ENCODE results near the gene PITPNM2.

PITPNM2 gene

GRCh38 chr12:123171967-123172366 lies 21.1 kb upstream of the PITPNM2 start:
- no peak overlapping the region for H3K4me3 ChIP-seq (ENCODE audit: severe bottlenecking)
- H3K4me1 ChIP-seq (ENCODE audit: insufficient read depth, poor library complexity, severe bottlenecking) = no peaks in the 10 kb centered on the region
- no peak for DNase-seq (ENCODE audit: low spot score)
- no peak for TF ChIP-seq CTCF (IDR thresholded peaks at IDR 0.05; ENCODE audit: poor library complexity, severe bottlenecking)
- no peaks in the 10 kb centered on the region for H3K27me3 ChIP-seq (ENCODE audit: insufficient read depth, poor library complexity, severe bottlenecking)
- no peaks in the 10 kb centered on the region for H3K9me3 ChIP-seq (ENCODE audit: severe bottlenecking)
- H3K36me3 ChIP-seq (ENCODE audit: low read depth) = peaks cover 32% of the 10 kb centered on the region
- H3K27ac ChIP-seq (ENCODE audit: poor library complexity, severe bottlenecking) = no peak overlapping the region
- ATAC-seq (ENCODE audit: low read depth) = no peak

- no peaks in the 10 kb centered on the region for H3K9me3 ChIP-seq (ENCODE audit: severe bottlenecking)
- ATAC-seq (ENCODE audit: low read depth) = no peak
- peaks cover 11% of the 10 kb centered on the region for H3K4me1 ChIP-seq (ENCODE audit: insufficient read depth, poor library complexity, severe bottlenecking)
- H3K27ac ChIP-seq (ENCODE audit: poor library complexity, severe bottlenecking) = no peak overlapping the region
- TF ChIP-seq CTCF (IDR thresholded peaks at IDR 0.05; ENCODE audit: poor library complexity, severe bottlenecking) = no peak
- no peak for DNase-seq (ENCODE audit: low spot score)
- no peak overlapping the region for H3K4me3 ChIP-seq (ENCODE audit: severe bottlenecking)
- H3K27me3 ChIP-seq (ENCODE audit: insufficient read depth, poor library complexity, severe bottlenecking) = no peaks in the 10 kb centered on the region
- H3K36me3 ChIP-seq (ENCODE audit: low read depth) = peaks cover 33% of the 10 kb centered on the region
Measured at GRCh38 chr12:123167329-123167728, 16.4 kb upstream of the PITPNM2 start.

GRCh38 chr12:123165537-123165936 lies 14.6 kb upstream of the PITPNM2 start:
- Histone ChIP-seq H3K27me3 (ENCODE audit: insufficient read depth, poor library complexity, severe bottlenecking) (no peaks in the 10 kb centered on the region), H3K36me3 (ENCODE audit: low read depth) (peaks cover 45% of the 10 kb centered on the region), H3K27ac (ENCODE audit: poor library complexity, severe bottlenecking) (no peak overlapping the region), H3K4me3 (ENCODE audit: severe bottlenecking) (no peak overlapping the region), H3K4me1 (ENCODE audit: insufficient read depth, poor library complexity, severe bottlenecking) (peaks cover 11% of the 10 kb centered on the region), H3K9me3 (ENCODE audit: severe bottlenecking) (no peaks in the 10 kb centered on the region)
- ATAC-seq (ENCODE audit: low read depth) (no peak), DNase-seq (ENCODE audit: low spot score) (no peak)
- no peak for TF ChIP-seq CTCF (IDR thresholded peaks at IDR 0.05; ENCODE audit: poor library complexity, severe bottlenecking)

- no peak for TF ChIP-seq CTCF (IDR thresholded peaks at IDR 0.05; ENCODE audit: poor library complexity, severe bottlenecking)
- no peak overlapping the region for H3K27ac ChIP-seq (ENCODE audit: poor library complexity, severe bottlenecking)
- DNase-seq (ENCODE audit: low spot score) (no peak), ATAC-seq (ENCODE audit: low read depth) (no peak)
- H3K27me3 ChIP-seq (ENCODE audit: insufficient read depth, poor library complexity, severe bottlenecking) = no peaks in the 10 kb centered on the region
- H3K4me1 ChIP-seq (ENCODE audit: insufficient read depth, poor library complexity, severe bottlenecking) = peaks cover 11% of the 10 kb centered on the region
- no peaks in the 10 kb centered on the region for H3K9me3 ChIP-seq (ENCODE audit: severe bottlenecking)
- no peak overlapping the region for H3K4me3 ChIP-seq (ENCODE audit: severe bottlenecking)
- peaks cover 50% of the 10 kb centered on the region for H3K36me3 ChIP-seq (ENCODE audit: low read depth)
Measured at GRCh38 chr12:123164710-123165261, 13.9 kb upstream of the PITPNM2 start.

DNA sequence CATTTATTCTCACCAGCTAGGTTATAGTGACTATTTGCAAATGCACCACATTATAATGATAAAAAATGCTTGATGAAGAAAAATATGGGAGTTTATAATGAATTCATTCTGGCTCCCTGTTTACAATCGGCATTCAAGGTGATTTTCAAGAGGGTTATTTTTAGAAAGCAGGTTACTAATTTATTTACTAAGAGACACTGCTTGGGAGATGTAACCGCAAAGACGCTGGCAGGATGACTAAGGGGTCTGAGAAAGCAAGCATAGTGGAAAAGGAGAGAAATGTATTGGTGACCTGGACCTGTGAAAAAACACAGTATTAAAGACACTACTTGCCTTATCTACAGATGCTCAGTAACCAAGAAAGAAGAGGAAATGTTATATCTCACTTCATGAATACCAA lies 13.3 kb upstream of the PITPNM2 start:
- Histone ChIP-seq H3K36me3 (ENCODE audit: low read depth) (peaks cover 53% of the 10 kb centered on the region), H3K27me3 (ENCODE audit: insufficient read depth, poor library complexity, severe bottlenecking) (no peaks in the 10 kb centered on the region), H3K4me1 (ENCODE audit: insufficient read depth, poor library complexity, severe bottlenecking) (peaks cover 11% of the 10 kb centered on the region), H3K27ac (ENCODE audit: poor library complexity, severe bottlenecking) (no peak overlapping the region), H3K4me3 (ENCODE audit: severe bottlenecking) (no peak overlapping the region), H3K9me3 (ENCODE audit: severe bottlenecking) (no peaks in the 10 kb centered on the region)
- ATAC-seq (ENCODE audit: low read depth) (no peak), DNase-seq (ENCODE audit: low spot score) (no peak)
- TF ChIP-seq CTCF (IDR thresholded peaks at IDR 0.05; ENCODE audit: poor library complexity, severe bottlenecking) = no peak
